ENCODE data around the gene AP5B1.

Gene AP5B1

GRCh38 chr11:65745049-65745448, 35.7 kb downstream of the AP5B1 start:
- no peak overlapping the region for H3K4me3 ChIP-seq (ENCODE audit: low read depth, low read length)
- in situ Hi-C loops (cut with HindIII; ENCODE audit: low sequenced_read_pairs), result no loop called here
- no peak for TF ChIP-seq CTCF (IDR thresholded peaks at IDR 0.05; ENCODE audit: low read depth, low read length)
- DNase-seq (ENCODE audit: low read depth, low spot score), result no peak

GRCh38 chr11:65744699-65745042, 36.1 kb downstream of the AP5B1 start:
- in situ Hi-C loops (cut with HindIII; ENCODE audit: low sequenced_read_pairs), result no loop called here
- no peak for DNase-seq (ENCODE audit: low read depth, low spot score)
- no peak for TF ChIP-seq CTCF (IDR thresholded peaks at IDR 0.05; ENCODE audit: low read depth, low read length)
- H3K4me3 ChIP-seq (ENCODE audit: low read depth, low read length), result no peak overlapping the region

GRCh38 chr11:65744026-65744698, 36.6 kb downstream of the AP5B1 start:
- TF ChIP-seq CTCF (IDR thresholded peaks at IDR 0.05; ENCODE audit: low read depth, low read length), result peak; percentile 39
- H3K4me3 ChIP-seq (ENCODE audit: low read depth, low read length), result no peak overlapping the region
- in situ Hi-C loops (cut with HindIII; ENCODE audit: low sequenced_read_pairs), result no loop called here
- peak; percentile 8 for DNase-seq (ENCODE audit: low read depth, low spot score)

GRCh38 chr11:65743681-65744025, 37.1 kb downstream of the AP5B1 start:
- H3K4me3 ChIP-seq (ENCODE audit: low read depth, low read length), result no peak overlapping the region
- in situ Hi-C loops (cut with HindIII; ENCODE audit: low sequenced_read_pairs), result no loop called here
- TF ChIP-seq CTCF (IDR thresholded peaks at IDR 0.05; ENCODE audit: low read depth, low read length), result no peak
- DNase-seq (ENCODE audit: low read depth, low spot score), result no peak

GRCh38 chr11:65742353-65742752, 38.4 kb downstream of the AP5B1 start:
- DNase-seq (ENCODE audit: low read depth, low spot score), result no peak
- no peak overlapping the region for H3K4me3 ChIP-seq (ENCODE audit: low read depth, low read length)
- TF ChIP-seq CTCF (IDR thresholded peaks at IDR 0.05; ENCODE audit: low read depth, low read length), result no peak
- in situ Hi-C loops (cut with HindIII; ENCODE audit: low sequenced_read_pairs), result no loop called here

GRCh38 chr11:65741185-65741584, 39.6 kb downstream of the AP5B1 start:
- in situ Hi-C loops (cut with HindIII; ENCODE audit: low sequenced_read_pairs), result no loop called here
- no peak for TF ChIP-seq CTCF (IDR thresholded peaks at IDR 0.05; ENCODE audit: low read depth, low read length)
- no peak overlapping the region for H3K4me3 ChIP-seq (ENCODE audit: low read depth, low read length)
- DNase-seq (ENCODE audit: low read depth, low spot score), result no peak

- in situ Hi-C loops (cut with HindIII; ENCODE audit: low sequenced_read_pairs), result no loop called here
- DNase-seq (ENCODE audit: low read depth, low spot score), result no peak
- no peak for TF ChIP-seq CTCF (IDR thresholded peaks at IDR 0.05; ENCODE audit: low read depth, low read length)
- H3K4me3 ChIP-seq (ENCODE audit: low read depth, low read length), result no peak overlapping the region
Observed at GRCh38 chr11:65739022-65739421, 41.8 kb downstream of the AP5B1 start.

All from astrocyte of the spinal cord (primary cell).